HepG2 (cell line): ENCODE data around the gene CDYL. TPM values are rescaled to one million over a fixed set of nuclear protein-coding genes. Genes with fewer than 3 reads are reported as not detected.

Experiments
- FOXK2 ChIP-seq: fragments of 450-650 bp; IDR thresholded peaks from 2 replicates; pipeline ENCODE4 v1.6.1; 2016
- HINFP ChIP-seq: sonication (generic); formaldehyde crosslinking; IDR thresholded peaks from 2 replicates; pipeline ENCODE4 v1.4.0; 2020; ENCODE audit warnings: low read depth, mild to moderate bottlenecking, missing genetic modification reagents
- MNT ChIP-seq: fragments of 450-650 bp; IDR thresholded peaks from 2 replicates; pipeline ENCODE4 v1.6.1; 2016
- MTERF4 ChIP-seq: sonication (generic); formaldehyde crosslinking; IDR thresholded peaks from 2 replicates; pipeline ENCODE4 v1.8.0; 2023; ENCODE audit warnings: mild to moderate bottlenecking, missing genetic modification reagents
- NR1H2 ChIP-seq: sonication (generic); formaldehyde crosslinking; IDR thresholded peaks from 2 replicates; pipeline ENCODE4 v1.8.1; 2022; ENCODE audit warnings: low read depth, missing genetic modification reagents, borderline replicate concordance
- ZMAT3 ChIP-seq: sonication (generic); formaldehyde crosslinking; conservative IDR thresholded peaks from 2 replicates; pipeline ENCODE4 v1.7.0; 2021; ENCODE audit warnings: missing genetic modification reagents
- ZNF567 ChIP-seq: sonication (generic); formaldehyde crosslinking; IDR thresholded peaks from 2 replicates; pipeline ENCODE4 v1.8.1; 2023; ENCODE audit warnings: mild to moderate bottlenecking, missing genetic modification reagents, borderline replicate concordance
- ZNF749 ChIP-seq: sonication (generic); formaldehyde crosslinking; IDR thresholded peaks from 2 replicates; pipeline ENCODE4 v1.8.0; 2022; ENCODE audit warnings: mild to moderate bottlenecking, missing genetic modification reagents, moderate library complexity, borderline replicate concordance
- polyA plus RNA-seq, 8 experiments: library from polyadenylated mRNA; depleted of rRNA in 3 of 8; stranded (reverse) in 7 of 8; unstranded in 1 of 8; fragments of >200 nt; fragmentation: Illumina TruSeq in 4 of 8; extraction: Trizol in 4 of 8; gene quantifications; 2 replicates each; pipeline versions ENCODE4 v1.2.1 to v1.2.3, GENCODE V29; 2011 to 2016; ENCODE audit warnings: low read depth in 4 of 8, missing spikeins in 1 of 8, mixed read lengths in 1 of 8; ENCODE audit not compliant: insufficient read depth in 1 of 8
- total RNA-seq, 5 experiments: library from RNA; depleted of rRNA; stranded (reverse); fragments of >200 nt; fragmentation: Illumina TruSeq; extraction: Trizol; gene quantifications; 2 replicates each; pipeline ENCODE4 v1.2.3, GENCODE V29; 2016; ENCODE audit warnings: low read depth in 1 of 5
- TF ChIP-seq, protein P1 (sequence below): sonication (generic); formaldehyde crosslinking; IDR thresholded peaks from 2 replicates; pipeline ENCODE4 v1.4.0; 2020; ENCODE audit warnings: mild to moderate bottlenecking, missing genetic modification reagents
- TF ChIP-seq, protein P2 (sequence below): sonication (generic); formaldehyde crosslinking; IDR thresholded peaks from 2 replicates; pipeline ENCODE4 v1.4.0; 2020; ENCODE audit warnings: missing genetic modification reagents, borderline replicate concordance
- TF ChIP-seq, protein P3 (sequence below): sonication (generic); formaldehyde crosslinking; IDR thresholded peaks from 2 replicates; pipeline ENCODE4 v1.4.0; 2020; ENCODE audit warnings: missing genetic modification reagents

Gene CDYL
- total and polyA plus RNA-seq, 2 of the 13 experiments (the other 11 are each of a cell fraction or from before 2014, with no cell fraction given), result 22.8 to 105 TPM

DNA sequence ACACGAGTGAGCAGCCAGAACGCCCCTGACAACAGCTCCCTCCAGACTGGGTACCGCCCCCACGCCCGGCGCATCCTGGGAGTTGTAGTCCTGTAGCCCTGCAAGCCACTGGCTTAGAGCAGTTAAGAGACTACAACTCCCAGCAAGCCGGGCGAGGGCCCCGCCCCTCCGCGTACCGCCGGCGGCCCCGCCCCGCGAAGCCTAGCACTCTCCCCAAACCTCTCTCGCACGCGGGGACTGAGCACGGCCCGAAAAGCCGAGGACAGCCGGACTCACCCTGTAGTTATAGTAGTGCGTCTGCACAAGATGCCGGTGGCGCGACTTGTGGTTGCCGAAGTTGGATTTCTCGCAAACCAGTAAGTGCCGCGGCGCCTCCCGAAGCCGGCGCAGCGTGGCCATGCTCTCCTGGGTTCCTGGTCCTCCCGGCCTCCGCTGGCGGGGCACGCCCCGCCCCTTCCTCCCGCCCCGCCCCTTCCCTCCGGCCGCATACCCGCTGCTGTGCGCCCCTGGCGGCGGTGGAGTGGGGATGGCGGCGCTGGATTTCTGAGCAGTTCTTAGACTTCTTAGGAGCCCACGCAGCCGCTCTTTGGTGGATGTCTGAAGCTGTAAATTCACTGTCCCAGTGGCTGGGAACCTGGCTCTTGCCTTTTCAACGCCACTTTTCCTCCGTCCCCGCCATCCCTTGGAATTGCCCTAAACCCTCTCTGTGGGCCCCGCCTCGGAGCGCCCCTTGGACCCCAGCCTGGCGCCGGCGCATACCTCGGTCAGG is 227.6 kb downstream of the CDYL start, which contains the start of gene RPP40 (continued):
- peak; percentile 83; the same call in 1 of the 2 replicates for TF ChIP-seq ZNF567 (CRISPR knock-in tag)
- peak; percentile 54 for TF ChIP-seq HINFP
- TF ChIP-seq MNT, result peak; percentile 73
- TF ChIP-seq FOXK2, result no peak
- TF ChIP-seq ZNF749, result peak; percentile 54; the same call in 1 of the 2 replicates
- TF ChIP-seq MTERF4, result peak; percentile 92
- TF ChIP-seq, protein P1, sequence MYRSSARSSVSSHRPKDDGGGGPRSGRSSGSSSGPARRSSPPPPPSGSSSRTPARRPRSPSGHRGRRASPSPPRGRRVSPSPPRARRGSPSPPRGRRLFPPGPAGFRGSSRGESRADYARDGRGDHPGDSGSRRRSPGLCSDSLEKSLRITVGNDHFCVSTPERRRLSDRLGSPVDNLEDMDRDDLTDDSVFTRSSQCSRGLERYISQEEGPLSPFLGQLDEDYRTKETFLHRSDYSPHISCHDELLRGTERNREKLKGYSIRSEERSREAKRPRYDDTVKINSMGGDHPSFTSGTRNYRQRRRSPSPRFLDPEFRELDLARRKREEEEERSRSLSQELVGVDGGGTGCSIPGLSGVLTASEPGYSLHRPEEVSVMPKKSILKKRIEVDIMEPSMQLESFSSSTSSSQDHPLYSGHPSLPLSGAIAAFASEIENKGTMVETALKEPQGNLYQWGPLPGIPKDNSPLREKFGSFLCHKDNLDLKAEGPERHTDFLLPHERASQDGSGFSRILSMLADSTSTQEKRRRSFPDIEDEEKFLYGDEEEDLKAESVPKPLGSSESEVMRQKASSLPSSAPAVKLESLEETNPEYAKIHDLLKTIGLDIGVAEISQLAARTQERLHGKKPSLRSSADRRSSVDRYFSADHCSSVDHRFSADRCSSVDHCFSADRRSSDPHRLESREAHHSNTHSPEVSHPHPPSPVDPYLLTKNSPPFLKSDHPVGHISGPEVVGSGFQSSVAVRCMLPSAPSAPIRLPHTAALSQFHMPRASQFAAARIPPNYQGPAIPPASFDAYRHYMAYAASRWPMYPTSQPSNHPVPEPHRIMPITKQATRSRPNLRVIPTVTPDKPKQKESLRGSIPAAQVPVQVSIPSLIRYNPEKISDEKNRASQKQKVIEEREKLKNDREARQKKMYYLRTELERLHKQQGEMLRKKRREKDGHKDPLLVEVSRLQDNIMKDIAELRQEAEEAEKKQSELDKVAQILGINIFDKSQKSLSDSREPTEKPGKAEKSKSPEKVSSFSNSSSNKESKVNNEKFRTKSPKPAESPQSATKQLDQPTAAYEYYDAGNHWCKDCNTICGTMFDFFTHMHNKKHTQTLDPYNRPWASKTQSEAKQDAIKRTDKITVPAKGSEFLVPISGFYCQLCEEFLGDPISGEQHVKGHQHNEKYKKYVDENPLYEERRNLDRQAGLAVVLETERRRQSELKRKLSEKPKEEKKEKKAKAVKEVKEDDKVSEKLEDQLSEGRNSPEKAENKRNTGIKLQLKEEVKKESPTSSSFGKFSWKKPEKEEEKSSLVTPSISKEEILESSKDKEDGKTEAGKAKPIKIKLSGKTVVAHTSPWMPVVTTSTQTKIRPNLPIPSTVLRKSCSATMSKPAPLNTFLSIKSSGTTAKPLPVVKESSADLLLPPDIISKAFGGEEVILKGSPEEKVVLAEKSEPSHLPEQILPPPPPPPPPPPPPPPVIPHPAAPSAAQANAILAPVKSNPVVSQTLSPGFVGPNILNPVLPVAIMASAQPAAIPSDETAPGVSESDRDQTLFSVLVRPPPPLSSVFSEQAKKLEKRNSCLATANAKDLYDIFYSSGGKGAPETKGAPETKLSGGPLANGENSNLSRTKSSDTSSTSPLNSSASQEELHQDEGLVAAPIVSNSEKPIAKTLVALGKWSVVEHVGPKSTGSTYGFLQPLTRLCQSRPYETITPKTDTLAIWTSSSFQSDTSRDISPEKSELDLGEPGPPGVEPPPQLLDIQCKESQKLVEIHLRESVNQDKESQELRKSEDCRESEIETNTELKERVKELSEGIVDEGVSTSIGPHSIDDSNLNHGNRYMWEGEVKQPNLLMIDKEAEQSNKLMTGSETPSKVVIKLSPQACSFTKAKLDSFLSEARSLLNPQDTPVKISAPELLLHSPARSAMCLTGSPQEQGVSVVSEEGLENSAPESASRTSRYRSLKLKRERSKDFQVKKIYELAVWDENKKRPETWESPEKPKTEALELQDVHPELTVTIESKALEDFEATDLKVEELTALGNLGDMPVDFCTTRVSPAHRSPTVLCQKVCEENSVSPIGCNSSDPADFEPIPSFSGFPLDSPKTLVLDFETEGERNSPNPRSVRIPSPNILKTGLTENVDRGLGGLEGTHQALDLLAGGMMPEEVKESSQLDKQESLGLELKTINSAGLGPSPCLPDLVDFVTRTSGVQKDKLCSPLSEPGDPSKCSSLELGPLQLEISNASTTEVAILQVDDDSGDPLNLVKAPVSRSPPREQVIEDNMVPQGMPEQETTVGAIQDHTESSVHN, result no peak
- TF ChIP-seq, protein P2, sequence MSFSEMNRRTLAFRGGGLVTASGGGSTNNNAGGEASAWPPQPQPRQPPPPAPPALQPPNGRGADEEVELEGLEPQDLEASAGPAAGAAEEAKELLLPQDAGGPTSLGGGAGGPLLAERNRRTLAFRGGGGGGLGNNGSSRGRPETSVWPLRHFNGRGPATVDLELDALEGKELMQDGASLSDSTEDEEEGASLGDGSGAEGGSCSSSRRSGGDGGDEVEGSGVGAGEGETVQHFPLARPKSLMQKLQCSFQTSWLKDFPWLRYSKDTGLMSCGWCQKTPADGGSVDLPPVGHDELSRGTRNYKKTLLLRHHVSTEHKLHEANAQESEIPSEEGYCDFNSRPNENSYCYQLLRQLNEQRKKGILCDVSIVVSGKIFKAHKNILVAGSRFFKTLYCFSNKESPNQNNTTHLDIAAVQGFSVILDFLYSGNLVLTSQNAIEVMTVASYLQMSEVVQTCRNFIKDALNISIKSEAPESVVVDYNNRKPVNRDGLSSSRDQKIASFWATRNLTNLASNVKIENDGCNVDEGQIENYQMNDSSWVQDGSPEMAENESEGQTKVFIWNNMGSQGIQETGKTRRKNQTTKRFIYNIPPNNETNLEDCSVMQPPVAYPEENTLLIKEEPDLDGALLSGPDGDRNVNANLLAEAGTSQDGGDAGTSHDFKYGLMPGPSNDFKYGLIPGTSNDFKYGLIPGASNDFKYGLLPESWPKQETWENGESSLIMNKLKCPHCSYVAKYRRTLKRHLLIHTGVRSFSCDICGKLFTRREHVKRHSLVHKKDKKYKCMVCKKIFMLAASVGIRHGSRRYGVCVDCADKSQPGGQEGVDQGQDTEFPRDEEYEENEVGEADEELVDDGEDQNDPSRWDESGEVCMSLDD (CRISPR knock-in tag), result peak; percentile 24
- no peak for TF ChIP-seq NR1H2 (CRISPR knock-in tag)
- TF ChIP-seq, protein P3, sequence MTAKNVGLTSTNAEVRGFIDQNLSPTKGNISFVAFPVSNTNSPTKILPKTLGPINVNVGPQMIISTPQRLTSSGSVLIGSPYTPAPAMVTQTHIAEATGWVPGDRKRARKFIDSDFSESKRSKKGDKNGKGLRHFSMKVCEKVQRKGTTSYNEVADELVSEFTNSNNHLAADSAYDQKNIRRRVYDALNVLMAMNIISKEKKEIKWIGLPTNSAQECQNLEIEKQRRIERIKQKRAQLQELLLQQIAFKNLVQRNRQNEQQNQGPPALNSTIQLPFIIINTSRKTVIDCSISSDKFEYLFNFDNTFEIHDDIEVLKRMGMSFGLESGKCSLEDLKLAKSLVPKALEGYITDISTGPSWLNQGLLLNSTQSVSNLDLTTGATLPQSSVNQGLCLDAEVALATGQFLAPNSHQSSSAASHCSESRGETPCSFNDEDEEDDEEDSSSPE (CRISPR knock-in tag), result peak; percentile 86
- TF ChIP-seq ZMAT3 (CRISPR knock-in tag), result peak; percentile 2; the same call in 1 of the 2 replicates
